ENCODE data around the gene RAD51B. TPM values are rescaled to one million over a fixed set of nuclear protein-coding genes. Genes with fewer than 3 reads are reported as not detected.

The RAD51B gene
- total and polyA plus RNA-seq, 9 of the 15 experiments (the other 6 are each of a cell fraction or from before 2014, with no cell fraction given) = 8.5 to 17.3 (median 11.3) TPM

DNA sequence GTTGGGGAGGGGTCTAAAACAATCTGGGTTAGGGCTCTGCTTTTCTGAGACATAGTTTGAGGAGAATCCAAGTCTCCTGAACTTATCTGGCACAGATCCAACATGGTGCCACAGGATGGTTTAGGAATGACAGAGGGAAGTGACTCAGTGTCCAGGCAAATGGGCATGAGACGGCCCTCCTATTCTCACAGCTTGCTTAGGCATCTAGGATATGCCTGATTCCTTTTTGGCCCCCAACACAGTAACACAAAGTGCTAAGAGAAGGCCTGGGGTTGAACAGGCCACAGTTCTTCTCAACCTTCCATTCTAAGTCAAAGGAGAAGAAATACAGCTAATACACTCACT is 855.6 kb downstream of the RAD51B start:
- no peak for FAIRE-seq
- H3K9ac ChIP-seq (ENCODE audit: insufficient read depth in 1 of 2, low read depth in 2 of 2, low read length in 2 of 2) = no peak overlapping the region

DNA sequence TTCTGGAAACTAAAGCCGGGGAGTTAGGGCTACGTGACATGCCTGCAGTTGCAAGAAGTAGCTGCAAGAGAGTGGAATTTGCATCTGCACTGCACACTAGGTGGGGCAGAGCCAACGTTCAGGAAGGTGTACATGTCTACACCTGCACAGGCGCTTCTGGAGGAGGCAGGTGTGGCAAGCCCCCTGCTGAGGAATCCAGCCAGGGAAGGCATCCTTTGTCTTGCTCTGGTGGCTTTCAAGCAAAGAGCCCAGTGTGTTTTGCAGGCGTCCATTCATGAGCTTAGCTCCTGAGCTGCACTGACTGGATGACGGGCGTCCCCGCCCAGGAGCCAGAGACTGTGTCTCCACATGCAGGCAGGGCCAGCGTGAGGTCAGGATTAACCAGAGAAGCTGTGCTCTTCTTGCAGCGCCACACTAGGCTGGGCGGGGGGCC is 856.9 kb downstream of the RAD51B start:
- BruUV-seq (replicated peaks) = no TSS peak
- in situ Hi-C loops (cut with MboI) = no loop called here
- no peak for TF ChIP-seq ELF1 (tag; IDR thresholded peaks at IDR 0.05)
- no peak for TF ChIP-seq NCOA4 (IDR thresholded peaks at IDR 0.05; ENCODE audit: partially characterized antibody)
- TF ChIP-seq, protein P1, sequence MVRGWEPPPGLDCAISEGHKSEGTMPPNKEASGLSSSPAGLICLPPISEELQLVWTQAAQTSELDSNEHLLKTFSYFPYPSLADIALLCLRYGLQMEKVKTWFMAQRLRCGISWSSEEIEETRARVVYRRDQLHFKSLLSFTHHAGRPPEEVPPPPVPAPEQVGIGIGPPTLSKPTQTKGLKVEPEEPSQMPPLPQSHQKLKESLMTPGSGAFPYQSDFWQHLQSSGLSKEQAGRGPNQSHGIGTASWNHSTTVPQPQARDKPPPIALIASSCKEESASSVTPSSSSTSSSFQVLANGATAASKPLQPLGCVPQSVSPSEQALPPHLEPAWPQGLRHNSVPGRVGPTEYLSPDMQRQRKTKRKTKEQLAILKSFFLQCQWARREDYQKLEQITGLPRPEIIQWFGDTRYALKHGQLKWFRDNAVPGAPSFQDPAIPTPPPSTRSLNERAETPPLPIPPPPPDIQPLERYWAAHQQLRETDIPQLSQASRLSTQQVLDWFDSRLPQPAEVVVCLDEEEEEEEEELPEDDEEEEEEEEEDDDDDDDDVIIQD (CRISPR knock-in tag; IDR thresholded peaks at IDR 0.05) = no peak
- TF ChIP-seq ZNF140 (CRISPR knock-in tag; IDR thresholded peaks at IDR 0.05) = no peak
- no peaks in the 10 kb centered on the region for H3K9me1 ChIP-seq (ENCODE audit: control insufficient read depth, insufficient read depth, low read length)
- ChIA-PET CTCF (ENCODE audit: low intra/inter-chr PET ratio) (no interaction called here), POLR2A (interaction anchor here (0.6 to 1.5 kb wide), 2 partner anchors 10 to 19 kb away, joined by 3 to 4 read pairs; no protein-coding TSS in a partner anchor)
- H3K27me3 ChIP-seq (ENCODE audit: control insufficient read depth in 2 of 2, insufficient read depth in 2 of 2, low read length in 2 of 2) = no peaks in the 10 kb centered on the region; a peak in 1 of 5 replicates
- peak; percentile 52; the same call in 1 of the 3 replicates for ATAC-seq
- H3K4me2 ChIP-seq (ENCODE audit: insufficient read depth, low read length) = no peak overlapping the region
- H3K4me3 ChIP-seq = no peak overlapping the region
- intact Hi-C loops (cut with micrococcal nuclease) = no loop called here
- FAIRE-seq = no peak
- no peak overlapping the region for H2AFZ ChIP-seq (ENCODE audit: low read depth, low read length)
- H3K79me2 ChIP-seq (ENCODE audit: control insufficient read depth, insufficient read depth, low read length) = no peaks in the 10 kb centered on the region
- no peaks in the 10 kb centered on the region for H4K20me1 ChIP-seq (replicated peaks; ENCODE audit: control insufficient read depth, insufficient read depth, low read length)
- H3K27ac ChIP-seq (ENCODE audit: extremely low read depth, low read depth, low read length) = no peak overlapping the region
- no peak overlapping the region; a peak in 1 of 4 replicates for H3K9ac ChIP-seq (ENCODE audit: insufficient read depth in 1 of 2, low read depth in 2 of 2, low read length in 2 of 2)
- WGBS (ENCODE audit: insufficient coverage, low coverage, missing lambda C conversion rate) = 36% methylated on average over 10 of the region's 11 CpGs
- no peaks in the 10 kb centered on the region for H3K36me3 ChIP-seq (ENCODE audit: control insufficient read depth, insufficient read depth, low read length)
- peaks cover 5% of the 10 kb centered on the region for H3K9me3 ChIP-seq (replicated peaks; ENCODE audit: control insufficient read depth, insufficient read depth, low read depth, low read length)
- DNase-seq (ENCODE audit: extremely low read depth in 1 of 4, low spot score in 3 of 4) = no peak
- H3K4me1 ChIP-seq (replicated peaks in 1 of 2; ENCODE audit: control insufficient read depth in 2 of 2, insufficient read depth in 2 of 2, low read length in 2 of 2) = peaks cover 0 to 10% of the 10 kb centered on the region in 2 experiments; a peak in 3 of 5 replicates

More for the DNA sequence above, 855.6 kb downstream of the RAD51B start:
- no peaks in the 10 kb centered on the region for H4K20me1 ChIP-seq (replicated peaks; ENCODE audit: control insufficient read depth, insufficient read depth, low read length)
- CTCF ChIA-PET (ENCODE audit: low intra/inter-chr PET ratio) = no interaction called here
- no peak for TF ChIP-seq GATAD2B (IDR thresholded peaks at IDR 0.05; ENCODE audit: borderline replicate concordance)
- TF ChIP-seq NFIC (IDR thresholded peaks at IDR 0.05) = peak; percentile 56
- TF ChIP-seq ZFP30 (CRISPR knock-in tag; IDR thresholded peaks at IDR 0.05; ENCODE audit: borderline replicate concordance) = no peak
- TF ChIP-seq, protein P2, sequence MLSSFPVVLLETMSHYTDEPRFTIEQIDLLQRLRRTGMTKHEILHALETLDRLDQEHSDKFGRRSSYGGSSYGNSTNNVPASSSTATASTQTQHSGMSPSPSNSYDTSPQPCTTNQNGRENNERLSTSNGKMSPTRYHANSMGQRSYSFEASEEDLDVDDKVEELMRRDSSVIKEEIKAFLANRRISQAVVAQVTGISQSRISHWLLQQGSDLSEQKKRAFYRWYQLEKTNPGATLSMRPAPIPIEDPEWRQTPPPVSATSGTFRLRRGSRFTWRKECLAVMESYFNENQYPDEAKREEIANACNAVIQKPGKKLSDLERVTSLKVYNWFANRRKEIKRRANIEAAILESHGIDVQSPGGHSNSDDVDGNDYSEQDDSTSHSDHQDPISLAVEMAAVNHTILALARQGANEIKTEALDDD (IDR thresholded peaks at IDR 0.05) = no peak
- no peak for TF ChIP-seq NFXL1 (CRISPR knock-in tag; IDR thresholded peaks at IDR 0.05)
- no peak for TF ChIP-seq SP2 (IDR thresholded peaks at IDR 0.05; ENCODE audit: extremely low read depth, low read depth, low read length, poor library complexity, severe bottlenecking)
- H3K27me3 ChIP-seq (ENCODE audit: control insufficient read depth in 2 of 2, insufficient read depth in 2 of 2, low read length in 2 of 2) = no peaks in the 10 kb centered on the region; a peak in 1 of 5 replicates
- BruUV-seq (replicated peaks) = no TSS peak
- H3K4me1 ChIP-seq (replicated peaks in 1 of 2; ENCODE audit: control insufficient read depth in 2 of 2, insufficient read depth in 2 of 2, low read length in 2 of 2) = peaks cover 0 to 10% of the 10 kb centered on the region in 2 experiments; a peak in 2 of 5 replicates
- no peaks in the 10 kb centered on the region for H3K79me2 ChIP-seq (ENCODE audit: control insufficient read depth, insufficient read depth, low read length)
- intact Hi-C loops (cut with micrococcal nuclease) = no loop called here
- H3K36me3 ChIP-seq (ENCODE audit: control insufficient read depth, insufficient read depth, low read length) = no peaks in the 10 kb centered on the region
- H3K9me1 ChIP-seq (ENCODE audit: control insufficient read depth, insufficient read depth, low read length) = no peaks in the 10 kb centered on the region
- no peak overlapping the region for H3K27ac ChIP-seq (ENCODE audit: extremely low read depth, low read depth, low read length)
- H3K4me2 ChIP-seq (ENCODE audit: insufficient read depth, low read length) = no peak overlapping the region
- no peak overlapping the region for H3K4me3 ChIP-seq
- 43% methylated on average over 1 of the region's 1 CpG for WGBS (ENCODE audit: insufficient coverage, low coverage, missing lambda C conversion rate)
- no peak overlapping the region for H2AFZ ChIP-seq (ENCODE audit: low read depth, low read length)
- POLR2A ChIA-PET = no interaction called here
- DNase-seq (ENCODE audit: extremely low read depth in 1 of 4, low spot score in 3 of 4) (no peak), ATAC-seq (no peak)
- in situ Hi-C loops (cut with MboI) = no loop called here
- peaks cover 5% of the 10 kb centered on the region for H3K9me3 ChIP-seq (replicated peaks; ENCODE audit: control insufficient read depth, insufficient read depth, low read depth, low read length)

Measured in K562 (cell line).